Neural cell (in vitro differentiated cells): ENCODE measurements around the gene NUP62. TPM values are rescaled to one million over a fixed set of nuclear protein-coding genes. Genes with fewer than 3 reads are reported as not detected.

Experiments used
- H2AFZ ChIP-seq: fragments of 200-600, 300-800 bp; sonication (generic), shearing (Covaris generic); 2 replicates; pipeline ENCODE4 v1.6.0; 2014; ENCODE audit warnings: low read depth, mild to moderate bottlenecking, antibody characterized with exemption, low read length, moderate library complexity
- H3F3A ChIP-seq: fragments of 200-600 bp; shearing (Covaris generic); 2 replicates; pipeline ENCODE4 v1.6.1; 2016; ENCODE audit warnings: mild to moderate bottlenecking, moderate library complexity, mixed read lengths, antibody characterized with exemption, low read length; ENCODE audit not compliant: insufficient read depth, poor library complexity, severe bottlenecking
- H3K27ac ChIP-seq: fragments of 200-600, 300-800 bp; sonication (generic), shearing (Covaris generic); 2 replicates; pipeline ENCODE4 v1.5.1; 2014; ENCODE audit warnings: mild to moderate bottlenecking, low read length, moderate library complexity
- H3K27me3 ChIP-seq: fragments of 300-800, 200-600 bp; sonication (generic), shearing (Covaris generic); 2 replicates; pipeline ENCODE4 v1.6.0; 2014; ENCODE audit warnings: mild to moderate bottlenecking, low read depth, low read length, moderate library complexity; ENCODE audit not compliant: insufficient read depth
- H3K36me3 ChIP-seq: fragments of 300-800, 200-600 bp; sonication (generic), shearing (Covaris generic); 2 replicates; pipeline ENCODE4 v1.5.1; 2014; ENCODE audit warnings: mild to moderate bottlenecking, antibody characterized with exemption, low read length, moderate library complexity; ENCODE audit not compliant: insufficient read depth
- H3K4me2 ChIP-seq: fragments of 300-800, 200-600 bp; sonication (generic), shearing (Covaris generic); 2 replicates; pipeline ENCODE4 v1.6.0; 2014; ENCODE audit warnings: mild to moderate bottlenecking, low read length
- H3K4me3 ChIP-seq: fragments of 300-800, 200-600 bp; sonication (generic), shearing (Covaris generic); 2 replicates; pipeline ENCODE4 v1.5.1; 2014; ENCODE audit warnings: mild to moderate bottlenecking, low read length, moderate library complexity
- H3K79me2 ChIP-seq: fragments of 200-600 bp; shearing (Covaris generic); replicated peaks from 2 replicates; pipeline ENCODE4 v1.6.0; 2014; ENCODE audit warnings: mild to moderate bottlenecking, low read length, moderate library complexity; ENCODE audit not compliant: insufficient read depth
- H3K9ac ChIP-seq: fragments of 300-800, 200-600 bp; sonication (generic), shearing (Covaris generic); 2 replicates; pipeline ENCODE4 v1.6.1; 2016; ENCODE audit warnings: mild to moderate bottlenecking, low read length, mixed read lengths
- H3K9me2 ChIP-seq: fragments of 200-600 bp; shearing (Covaris generic); 2 replicates; pipeline ENCODE4 v1.6.1; 2016; ENCODE audit warnings: mild to moderate bottlenecking, low read length, mixed read lengths; ENCODE audit not compliant: insufficient read depth
- H3K9me3 ChIP-seq: fragments of 200-600, 300-800 bp; sonication (generic), shearing (Covaris generic); 2 replicates; pipeline ENCODE4 v1.6.1; 2016; ENCODE audit warnings: mild to moderate bottlenecking, mixed run types, low read length, moderate library complexity, mixed read lengths
- H4K20me1 ChIP-seq: fragments of 200-600 bp; shearing (Covaris generic); 2 replicates; pipeline ENCODE4 v1.6.1; 2016; ENCODE audit warnings: mild to moderate bottlenecking, mixed run types; ENCODE audit not compliant: insufficient read depth
- EP300 ChIP-seq: fragments of 450-650 bp; conservative IDR thresholded peaks from 2 replicates; pipeline ENCODE4 v1.6.1; 2014; ENCODE audit warnings: antibody characterized with exemption, mild to moderate bottlenecking, moderate library complexity; ENCODE audit not compliant: poor library complexity, severe bottlenecking
- EZH2 ChIP-seq: fragments of 200-600, 300-800 bp; shearing (Covaris generic), sonication (generic); IDR thresholded peaks from 2 replicates; pipeline ENCODE4 v1.6.1; 2014; ENCODE audit warnings: antibody characterized with exemption, low read length, borderline replicate concordance, mild to moderate bottlenecking; ENCODE audit not compliant: insufficient read depth, poor library complexity, severe bottlenecking
- MXI1 ChIP-seq: fragments of 450-650 bp; conservative IDR thresholded peaks from 2 replicates; pipeline ENCODE4 v1.6.1; 2014; ENCODE audit warnings: antibody characterized with exemption, mild to moderate bottlenecking; ENCODE audit not compliant: poor library complexity, severe bottlenecking
- POLR2AphosphoS5 ChIP-seq: IDR thresholded peaks from 2 replicates; pipeline ENCODE4 v1.6.1; 2012
- RAD21 ChIP-seq: fragments of 450-650 bp; conservative IDR thresholded peaks from 2 replicates; pipeline ENCODE4 v1.6.1; 2014; ENCODE audit warnings: antibody characterized with exemption, mild to moderate bottlenecking, moderate library complexity
- SMC3 ChIP-seq: fragments of 450-650 bp; conservative IDR thresholded peaks from 2 replicates; pipeline ENCODE4 v1.6.1; 2014; ENCODE audit warnings: antibody characterized with exemption, mild to moderate bottlenecking, moderate library complexity; ENCODE audit not compliant: poor library complexity
- TAF1 ChIP-seq: IDR thresholded peaks from 2 replicates; pipeline ENCODE4 v1.6.1; 2012; ENCODE audit warnings: low read depth
- polyA plus RNA-seq: library from polyadenylated mRNA; depleted of rRNA; stranded (reverse); fragments of >200 nt; gene quantifications from 2 replicates; pipeline ENCODE4 v1.2.3, GENCODE V29; 2014
- TF ChIP-seq, protein P1 (sequence below): fragments of 450-650 bp; IDR thresholded peaks from 2 replicates; pipeline ENCODE4 v1.5.1; 2014; ENCODE audit warnings: antibody characterized with exemption, mild to moderate bottlenecking, moderate library complexity; ENCODE audit not compliant: poor library complexity, severe bottlenecking
- TF ChIP-seq, protein P2 (sequence below): IDR thresholded peaks from 2 replicates; pipeline ENCODE4 v1.6.1; 2012; ENCODE audit warnings: borderline replicate concordance

NUP62 gene
- polyA plus RNA-seq, 1 donor from 2014 or later = 24.9 TPM

DNA sequence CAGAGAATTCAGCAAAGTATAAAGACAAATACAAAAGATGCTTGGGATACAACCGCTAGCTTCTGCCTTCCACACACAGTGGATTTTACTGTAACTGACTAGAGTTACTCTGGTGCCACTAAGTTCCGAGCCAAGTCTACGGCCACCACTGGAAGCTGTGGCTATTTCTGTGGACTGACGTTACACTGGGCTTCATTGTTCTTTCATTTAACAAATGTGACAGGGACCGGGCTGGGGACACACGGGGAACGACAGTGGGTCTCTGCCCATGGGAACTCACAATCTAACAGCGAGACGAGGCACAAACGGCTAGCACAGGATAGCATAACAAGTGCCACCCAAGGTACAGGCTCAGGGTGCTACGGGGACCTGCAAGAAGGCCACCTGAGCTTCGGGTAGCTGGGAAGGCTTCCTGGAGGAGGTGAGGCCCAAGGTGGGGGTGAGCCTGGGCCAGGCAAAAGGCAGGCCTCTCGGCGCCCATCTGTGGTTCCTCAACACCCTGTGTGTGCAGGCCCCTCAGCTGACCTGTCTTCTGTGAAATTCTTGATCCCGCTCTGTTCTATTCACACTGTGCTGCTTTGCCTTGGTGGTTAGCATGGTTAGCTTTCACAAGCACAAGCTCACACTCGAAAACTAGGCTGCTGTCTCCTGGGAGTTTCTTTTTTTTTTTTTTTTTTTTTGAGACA, 22.3 kb downstream of the NUP62 start:
- TF ChIP-seq RAD21 (no peak), POLR2AphosphoS5 (no peak), EZH2 (no peak), EP300 (no peak), SMC3 (no peak)
- Histone ChIP-seq H3K9ac (no peak overlapping the region), H3K9me2 (no peaks in the 10 kb centered on the region), H3K4me2 (no peak overlapping the region), H3F3A (no peaks in the 10 kb centered on the region), H4K20me1 (no peaks in the 10 kb centered on the region), H3K27me3 (no peaks in the 10 kb centered on the region), H3K27ac (no peak overlapping the region), H2AFZ (no peak overlapping the region), H3K36me3 (no peaks in the 10 kb centered on the region), H3K4me3 (no peak overlapping the region), H3K9me3 (no peaks in the 10 kb centered on the region), H3K79me2 (no peaks in the 10 kb centered on the region)

DNA sequence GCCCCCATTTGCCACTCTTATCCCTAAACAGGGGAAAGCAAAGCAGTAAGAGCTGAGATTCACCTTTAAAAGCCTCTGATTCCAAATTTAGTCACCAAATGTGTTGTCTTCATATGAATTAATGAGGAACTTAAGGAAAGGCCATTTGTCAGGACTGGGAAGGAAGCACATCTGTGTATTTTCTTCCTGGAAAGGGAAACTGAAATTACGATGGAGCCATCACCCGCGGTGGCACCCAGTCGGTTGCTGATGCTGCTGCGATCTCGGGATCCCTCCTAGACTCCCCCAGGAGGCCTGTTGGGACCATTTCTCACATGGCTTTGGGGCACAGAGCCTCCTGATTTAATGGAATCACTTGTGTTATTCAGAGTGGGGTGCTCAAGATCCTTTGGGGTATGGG, 25.2 kb downstream of the NUP62 start:
- no peaks in the 10 kb centered on the region for H3K9me3 ChIP-seq
- no peak overlapping the region for H3K4me2 ChIP-seq
- H3K27me3 ChIP-seq = no peaks in the 10 kb centered on the region
- no peak overlapping the region for H2AFZ ChIP-seq
- no peaks in the 10 kb centered on the region for H3K9me2 ChIP-seq
- no peak overlapping the region for H3K27ac ChIP-seq
- TF ChIP-seq SMC3 (no peak), MXI1 (no peak), TAF1 (no peak), RAD21 (no peak), EZH2 (no peak), POLR2AphosphoS5 (no peak), EP300 (no peak)
- TF ChIP-seq, protein P1, sequence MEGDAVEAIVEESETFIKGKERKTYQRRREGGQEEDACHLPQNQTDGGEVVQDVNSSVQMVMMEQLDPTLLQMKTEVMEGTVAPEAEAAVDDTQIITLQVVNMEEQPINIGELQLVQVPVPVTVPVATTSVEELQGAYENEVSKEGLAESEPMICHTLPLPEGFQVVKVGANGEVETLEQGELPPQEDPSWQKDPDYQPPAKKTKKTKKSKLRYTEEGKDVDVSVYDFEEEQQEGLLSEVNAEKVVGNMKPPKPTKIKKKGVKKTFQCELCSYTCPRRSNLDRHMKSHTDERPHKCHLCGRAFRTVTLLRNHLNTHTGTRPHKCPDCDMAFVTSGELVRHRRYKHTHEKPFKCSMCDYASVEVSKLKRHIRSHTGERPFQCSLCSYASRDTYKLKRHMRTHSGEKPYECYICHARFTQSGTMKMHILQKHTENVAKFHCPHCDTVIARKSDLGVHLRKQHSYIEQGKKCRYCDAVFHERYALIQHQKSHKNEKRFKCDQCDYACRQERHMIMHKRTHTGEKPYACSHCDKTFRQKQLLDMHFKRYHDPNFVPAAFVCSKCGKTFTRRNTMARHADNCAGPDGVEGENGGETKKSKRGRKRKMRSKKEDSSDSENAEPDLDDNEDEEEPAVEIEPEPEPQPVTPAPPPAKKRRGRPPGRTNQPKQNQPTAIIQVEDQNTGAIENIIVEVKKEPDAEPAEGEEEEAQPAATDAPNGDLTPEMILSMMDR = no peak
- TF ChIP-seq, protein P2, sequence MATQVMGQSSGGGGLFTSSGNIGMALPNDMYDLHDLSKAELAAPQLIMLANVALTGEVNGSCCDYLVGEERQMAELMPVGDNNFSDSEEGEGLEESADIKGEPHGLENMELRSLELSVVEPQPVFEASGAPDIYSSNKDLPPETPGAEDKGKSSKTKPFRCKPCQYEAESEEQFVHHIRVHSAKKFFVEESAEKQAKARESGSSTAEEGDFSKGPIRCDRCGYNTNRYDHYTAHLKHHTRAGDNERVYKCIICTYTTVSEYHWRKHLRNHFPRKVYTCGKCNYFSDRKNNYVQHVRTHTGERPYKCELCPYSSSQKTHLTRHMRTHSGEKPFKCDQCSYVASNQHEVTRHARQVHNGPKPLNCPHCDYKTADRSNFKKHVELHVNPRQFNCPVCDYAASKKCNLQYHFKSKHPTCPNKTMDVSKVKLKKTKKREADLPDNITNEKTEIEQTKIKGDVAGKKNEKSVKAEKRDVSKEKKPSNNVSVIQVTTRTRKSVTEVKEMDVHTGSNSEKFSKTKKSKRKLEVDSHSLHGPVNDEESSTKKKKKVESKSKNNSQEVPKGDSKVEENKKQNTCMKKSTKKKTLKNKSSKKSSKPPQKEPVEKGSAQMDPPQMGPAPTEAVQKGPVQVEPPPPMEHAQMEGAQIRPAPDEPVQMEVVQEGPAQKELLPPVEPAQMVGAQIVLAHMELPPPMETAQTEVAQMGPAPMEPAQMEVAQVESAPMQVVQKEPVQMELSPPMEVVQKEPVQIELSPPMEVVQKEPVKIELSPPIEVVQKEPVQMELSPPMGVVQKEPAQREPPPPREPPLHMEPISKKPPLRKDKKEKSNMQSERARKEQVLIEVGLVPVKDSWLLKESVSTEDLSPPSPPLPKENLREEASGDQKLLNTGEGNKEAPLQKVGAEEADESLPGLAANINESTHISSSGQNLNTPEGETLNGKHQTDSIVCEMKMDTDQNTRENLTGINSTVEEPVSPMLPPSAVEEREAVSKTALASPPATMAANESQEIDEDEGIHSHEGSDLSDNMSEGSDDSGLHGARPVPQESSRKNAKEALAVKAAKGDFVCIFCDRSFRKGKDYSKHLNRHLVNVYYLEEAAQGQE = no peak
- no peaks in the 10 kb centered on the region for H3K79me2 ChIP-seq
- H3K36me3 ChIP-seq = no peaks in the 10 kb centered on the region
- H3K4me3 ChIP-seq = no peak overlapping the region
- H3K9ac ChIP-seq = no peak overlapping the region
- no peaks in the 10 kb centered on the region for H4K20me1 ChIP-seq
- H3F3A ChIP-seq = no peaks in the 10 kb centered on the region
